ENCODE measurements around the gene CLDN5. TPM values are rescaled to one million over a fixed set of nuclear protein-coding genes. Genes with fewer than 3 reads are reported as not detected.

Gene CLDN5
- total RNA-seq, 4 donors from 2014 or later: 67.6 to 367 (median 162) TPM

DNA sequence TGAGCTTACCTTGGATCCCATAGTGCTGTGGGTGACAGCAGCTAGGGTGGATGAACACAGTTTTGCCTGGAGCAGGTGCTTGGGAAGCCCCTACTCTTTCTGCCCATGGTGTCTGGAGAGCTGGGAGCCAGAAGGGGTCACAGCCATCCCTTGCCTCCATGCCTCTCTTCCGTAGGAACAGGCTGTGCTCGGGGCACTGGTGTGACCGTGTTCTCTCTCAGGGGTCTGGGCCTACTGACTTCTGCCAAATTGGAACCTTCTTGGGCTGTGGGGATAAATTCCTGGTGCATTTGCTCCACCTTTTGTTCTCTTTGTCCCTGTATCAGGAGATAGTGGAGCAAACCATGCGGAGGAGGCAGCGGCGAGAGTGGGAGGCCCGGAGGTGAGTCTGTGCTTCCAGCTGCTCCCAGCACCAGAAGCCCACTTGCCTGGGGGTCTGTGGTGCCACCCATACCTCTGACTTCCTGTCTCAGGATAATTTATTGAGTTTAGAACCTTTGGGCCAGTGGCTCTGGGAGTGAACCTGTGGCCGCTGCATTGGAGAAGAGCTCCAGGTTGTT lies 30.1 kb downstream of the CLDN5 start:
- ATAC-seq (ENCODE audit: low FRiP score) (no peak), DNase-seq (ENCODE audit: low spot score) (no peak)
- TF ChIP-seq, protein P1, sequence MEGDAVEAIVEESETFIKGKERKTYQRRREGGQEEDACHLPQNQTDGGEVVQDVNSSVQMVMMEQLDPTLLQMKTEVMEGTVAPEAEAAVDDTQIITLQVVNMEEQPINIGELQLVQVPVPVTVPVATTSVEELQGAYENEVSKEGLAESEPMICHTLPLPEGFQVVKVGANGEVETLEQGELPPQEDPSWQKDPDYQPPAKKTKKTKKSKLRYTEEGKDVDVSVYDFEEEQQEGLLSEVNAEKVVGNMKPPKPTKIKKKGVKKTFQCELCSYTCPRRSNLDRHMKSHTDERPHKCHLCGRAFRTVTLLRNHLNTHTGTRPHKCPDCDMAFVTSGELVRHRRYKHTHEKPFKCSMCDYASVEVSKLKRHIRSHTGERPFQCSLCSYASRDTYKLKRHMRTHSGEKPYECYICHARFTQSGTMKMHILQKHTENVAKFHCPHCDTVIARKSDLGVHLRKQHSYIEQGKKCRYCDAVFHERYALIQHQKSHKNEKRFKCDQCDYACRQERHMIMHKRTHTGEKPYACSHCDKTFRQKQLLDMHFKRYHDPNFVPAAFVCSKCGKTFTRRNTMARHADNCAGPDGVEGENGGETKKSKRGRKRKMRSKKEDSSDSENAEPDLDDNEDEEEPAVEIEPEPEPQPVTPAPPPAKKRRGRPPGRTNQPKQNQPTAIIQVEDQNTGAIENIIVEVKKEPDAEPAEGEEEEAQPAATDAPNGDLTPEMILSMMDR (IDR thresholded peaks at IDR 0.05): no peak

- no peak for ATAC-seq (ENCODE audit: low FRiP score)
- no peak for DNase-seq (ENCODE audit: low spot score)
- TF ChIP-seq, protein P1 (IDR thresholded peaks at IDR 0.05): no peak
Measured at GRCh38 chr22:19492504-19493174, 31.6 kb downstream of the CLDN5 start.

DNA sequence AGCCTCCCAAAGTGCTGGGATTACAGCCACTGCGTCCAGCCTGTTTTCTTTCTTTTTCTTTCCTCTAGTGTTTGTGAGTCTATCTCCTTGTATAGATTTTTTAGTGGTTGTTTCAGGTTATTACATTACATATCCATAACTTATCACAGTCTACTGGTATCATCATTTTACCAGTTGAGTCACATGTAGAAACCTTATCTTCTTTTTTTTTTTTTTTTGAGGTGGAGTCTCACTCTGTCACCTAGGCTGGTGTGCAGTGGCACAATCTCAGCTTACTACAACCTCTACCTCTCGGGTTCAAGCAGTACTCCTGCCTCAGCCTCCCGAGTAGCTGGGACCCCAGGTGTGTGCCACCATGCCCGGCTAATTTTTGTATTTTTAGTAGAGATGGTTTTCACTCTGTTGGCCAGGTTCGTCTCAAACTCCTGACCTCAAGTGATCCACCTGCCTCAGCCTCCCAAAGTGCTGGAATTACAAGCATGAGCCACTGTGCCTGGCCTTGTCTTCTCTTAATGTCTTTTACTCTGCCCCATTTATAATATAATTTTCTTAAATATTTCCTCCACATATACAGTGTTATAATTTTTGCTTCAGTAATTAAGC lies 33.5 kb downstream of the CLDN5 start:
- TF ChIP-seq, protein P1 (IDR thresholded peaks at IDR 0.05): no peak
- ATAC-seq (ENCODE audit: low FRiP score) (no peak), DNase-seq (ENCODE audit: low spot score) (no peak)

DNA sequence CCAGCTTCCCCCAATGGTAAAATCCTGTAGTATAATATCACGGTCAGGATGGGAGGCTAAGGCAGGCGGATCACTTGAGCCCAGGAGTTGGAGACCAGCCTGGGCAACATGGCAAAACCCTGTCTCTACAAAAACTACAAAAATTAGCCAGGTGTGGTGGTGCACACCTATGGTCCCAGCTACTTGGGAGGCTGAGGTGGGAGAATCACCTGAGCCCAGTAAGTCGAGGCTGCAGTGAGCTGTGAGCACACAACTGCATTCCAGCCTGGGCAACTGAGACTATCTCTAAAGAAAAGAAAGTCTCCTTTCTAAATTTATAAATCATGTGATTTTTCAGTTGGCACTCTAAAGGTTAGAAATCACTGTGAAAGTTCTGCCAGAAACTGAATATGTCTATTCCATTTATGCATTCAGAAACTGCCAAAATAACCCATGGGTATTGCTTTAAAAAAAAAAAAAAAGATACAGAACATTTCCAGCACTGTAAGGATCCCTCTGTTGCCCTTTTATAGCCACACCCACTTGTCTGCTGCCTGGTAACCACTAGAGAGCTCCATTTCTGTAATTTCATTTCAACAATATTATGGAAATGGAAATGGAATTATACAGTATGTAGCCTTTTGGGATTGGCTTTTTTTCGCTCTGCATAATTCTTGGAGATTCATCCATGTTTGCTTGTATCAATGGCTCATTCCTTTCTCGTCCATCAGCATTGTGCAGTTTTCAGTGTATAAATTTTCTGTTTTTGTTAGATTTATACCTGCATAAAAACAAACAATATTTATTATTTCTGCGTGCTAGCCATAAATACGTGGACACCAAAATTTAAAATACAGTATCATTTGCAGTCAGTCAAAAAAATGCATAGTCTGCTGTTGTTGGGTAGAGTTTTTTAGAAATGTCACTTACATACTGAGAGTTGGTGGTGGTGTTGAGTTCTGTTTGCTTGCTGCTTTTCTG lies 35.0 kb downstream of the CLDN5 start:
- TF ChIP-seq, protein P1 (IDR thresholded peaks at IDR 0.05): no peak
- DNase-seq (ENCODE audit: low spot score) (no peak), ATAC-seq (ENCODE audit: low FRiP score) (no peak)

- no peak for DNase-seq (ENCODE audit: low spot score)
Measured at GRCh38 chr22:19488285-19488684, 35.9 kb downstream of the CLDN5 start.

GRCh38 chr22:19483481-19484244 lies 40.5 kb downstream of the CLDN5 start:
- DNase-seq (ENCODE audit: low spot score): no peak
- TF ChIP-seq, protein P1 (IDR thresholded peaks at IDR 0.05): no peak
- ATAC-seq (ENCODE audit: low FRiP score): no peak

More at GRCh38 chr22:19488285-19488684, 35.9 kb downstream of the CLDN5 start:
- ATAC-seq (ENCODE audit: low FRiP score): no peak
- TF ChIP-seq, protein P1 (IDR thresholded peaks at IDR 0.05): no peak

Data from omental fat pad (tissue), 4 donors.